Progenitor cell of endocrine pancreas (in vitro differentiated cells): Measurements from ENCODE around the gene TUBA1C. TPM values are rescaled to one million over a fixed set of nuclear protein-coding genes. Genes with fewer than 3 reads are reported as not detected.
"Not testable (repeated sequence)": the region's sequence is repeated elsewhere in the genome, so short reads cannot be mapped to it uniquely, and the experiment has no call there.

Experiments used
- DNase-seq: peaks from one replicate; pipeline ENCODE4 v3.0.0; 2021; ENCODE audit warnings: low spot score; ENCODE audit not compliant: unreplicated experiment
- H3K27ac Mint-ChIP-seq: 2 replicates; pipeline ENCODE4 v1.8.0; 2021; ENCODE audit warnings: mild to moderate bottlenecking, moderate library complexity, mixed read lengths
- H3K27me3 Mint-ChIP-seq: 2 replicates; pipeline ENCODE4 v1.8.0; 2021; ENCODE audit warnings: mixed read lengths
- H3K36me3 Mint-ChIP-seq: 2 replicates; pipeline ENCODE4 v1.8.0; 2022; ENCODE audit warnings: mixed read lengths; ENCODE audit not compliant: insufficient read depth
- H3K4me1 Mint-ChIP-seq: 2 replicates; pipeline ENCODE4 v1.8.0; 2021; ENCODE audit warnings: low read depth, mixed read lengths
- H3K4me3 Mint-ChIP-seq: 2 replicates; pipeline ENCODE4 v1.8.0; 2021; ENCODE audit warnings: low read depth, mild to moderate bottlenecking, moderate library complexity, mixed read lengths
- H3K9me3 Mint-ChIP-seq: 2 replicates; pipeline ENCODE4 v1.8.0; 2021; ENCODE audit warnings: low read depth, mixed read lengths
- total RNA-seq: library from RNA; stranded (reverse); gene quantifications from 2 replicates; pipeline ENCODE4 v1.2.1, GENCODE V29; 2021
- TF ChIP-seq, protein P1 (sequence below): fragments of 200-600 bp; sonication (generic); IDR thresholded peaks from one replicate; pipeline ENCODE4 v1.5.0; 2021; ENCODE audit warnings: antibody characterized with exemption, mild to moderate bottlenecking; ENCODE audit not compliant: unreplicated experiment

The TUBA1C gene
- total RNA-seq, 1 donor from 2014 or later, result 128 TPM

DNA sequence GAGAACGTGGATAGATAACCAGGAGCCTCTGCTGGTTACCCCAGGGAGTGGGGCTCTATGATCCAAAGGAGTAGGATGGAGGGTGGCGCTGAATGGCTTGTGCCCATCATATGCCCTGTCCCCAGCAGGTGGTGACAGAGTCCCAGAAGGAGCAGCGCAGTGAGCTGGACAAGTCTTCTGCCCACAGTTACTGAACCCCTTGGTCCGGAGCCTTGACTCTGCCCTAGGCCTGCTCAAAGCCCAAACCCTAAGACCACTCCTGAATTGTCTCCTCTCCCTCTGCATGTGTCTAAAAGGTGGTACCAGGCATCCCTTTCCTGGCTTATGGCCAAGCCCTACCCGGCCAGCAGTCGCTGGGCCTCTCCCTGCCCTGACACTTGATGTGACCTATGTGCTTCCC, 33.3 kb downstream of the TUBA1C start:
- no peak for DNase-seq
- Mint-ChIP-seq H3K4me3 (no peak overlapping the region), H3K36me3 (no peaks in the 10 kb centered on the region), H3K4me1 (peaks cover 4% of the 10 kb centered on the region), H3K27me3 (peaks cover 70% of the 10 kb centered on the region), H3K9me3 (no peaks in the 10 kb centered on the region), H3K27ac (no peak overlapping the region)
- TF ChIP-seq, protein P1, sequence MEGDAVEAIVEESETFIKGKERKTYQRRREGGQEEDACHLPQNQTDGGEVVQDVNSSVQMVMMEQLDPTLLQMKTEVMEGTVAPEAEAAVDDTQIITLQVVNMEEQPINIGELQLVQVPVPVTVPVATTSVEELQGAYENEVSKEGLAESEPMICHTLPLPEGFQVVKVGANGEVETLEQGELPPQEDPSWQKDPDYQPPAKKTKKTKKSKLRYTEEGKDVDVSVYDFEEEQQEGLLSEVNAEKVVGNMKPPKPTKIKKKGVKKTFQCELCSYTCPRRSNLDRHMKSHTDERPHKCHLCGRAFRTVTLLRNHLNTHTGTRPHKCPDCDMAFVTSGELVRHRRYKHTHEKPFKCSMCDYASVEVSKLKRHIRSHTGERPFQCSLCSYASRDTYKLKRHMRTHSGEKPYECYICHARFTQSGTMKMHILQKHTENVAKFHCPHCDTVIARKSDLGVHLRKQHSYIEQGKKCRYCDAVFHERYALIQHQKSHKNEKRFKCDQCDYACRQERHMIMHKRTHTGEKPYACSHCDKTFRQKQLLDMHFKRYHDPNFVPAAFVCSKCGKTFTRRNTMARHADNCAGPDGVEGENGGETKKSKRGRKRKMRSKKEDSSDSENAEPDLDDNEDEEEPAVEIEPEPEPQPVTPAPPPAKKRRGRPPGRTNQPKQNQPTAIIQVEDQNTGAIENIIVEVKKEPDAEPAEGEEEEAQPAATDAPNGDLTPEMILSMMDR, result peak; percentile 12

DNA sequence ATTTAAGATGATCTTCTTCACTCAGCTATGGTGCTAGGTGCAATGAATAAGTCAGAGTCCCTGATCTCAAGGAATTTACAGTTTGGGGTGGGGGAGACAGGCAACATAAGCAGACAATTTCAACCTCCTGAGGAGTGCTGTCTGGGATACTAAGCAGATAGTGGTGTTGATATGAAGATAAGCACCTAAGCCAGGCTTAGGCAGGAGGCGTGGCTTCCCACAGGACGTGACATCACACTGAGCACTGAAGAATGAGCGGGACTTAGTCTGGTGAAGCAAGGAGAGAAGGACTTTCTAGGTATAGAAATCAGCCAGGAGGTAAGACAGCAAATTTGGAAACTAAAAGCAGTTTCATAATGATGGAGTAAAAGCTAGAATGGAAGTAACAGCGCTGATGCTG, 36.9 kb downstream of the TUBA1C start:
- no peak for DNase-seq
- Mint-ChIP-seq H3K36me3 (no peaks in the 10 kb centered on the region), H3K4me3 (no peak overlapping the region), H3K9me3 (no peaks in the 10 kb centered on the region), H3K27ac (no peak overlapping the region), H3K4me1 (peaks cover 4% of the 10 kb centered on the region), H3K27me3 (peaks cover 57% of the 10 kb centered on the region)
- TF ChIP-seq, protein P1, result no peak

DNA sequence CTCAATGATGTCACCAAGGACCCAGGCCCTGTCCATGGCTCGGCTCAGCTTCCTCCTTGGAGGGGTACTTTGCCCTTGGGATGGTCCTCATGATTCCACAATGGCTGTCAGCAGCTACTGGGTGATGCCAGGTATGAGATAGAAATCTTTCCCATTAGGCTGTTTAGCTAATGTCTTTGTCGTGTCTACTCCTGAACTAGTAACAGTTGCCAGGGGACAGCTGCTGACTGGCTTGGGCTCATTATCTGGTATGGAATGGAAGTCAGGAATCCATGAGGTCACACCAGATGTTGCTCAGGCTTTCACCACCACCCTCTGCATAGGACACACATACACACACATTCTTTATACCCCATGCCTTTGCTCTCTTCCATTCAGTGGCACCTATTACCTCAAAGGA, 39.3 kb downstream of the TUBA1C start:
- Mint-ChIP-seq H3K4me1 (peaks cover 4% of the 10 kb centered on the region), H3K27me3 (peaks cover 34% of the 10 kb centered on the region), H3K27ac (no peak overlapping the region), H3K36me3 (no peaks in the 10 kb centered on the region), H3K4me3 (no peak overlapping the region), H3K9me3 (no peaks in the 10 kb centered on the region)
- TF ChIP-seq, protein P1, result no peak
- no peak for DNase-seq

DNA sequence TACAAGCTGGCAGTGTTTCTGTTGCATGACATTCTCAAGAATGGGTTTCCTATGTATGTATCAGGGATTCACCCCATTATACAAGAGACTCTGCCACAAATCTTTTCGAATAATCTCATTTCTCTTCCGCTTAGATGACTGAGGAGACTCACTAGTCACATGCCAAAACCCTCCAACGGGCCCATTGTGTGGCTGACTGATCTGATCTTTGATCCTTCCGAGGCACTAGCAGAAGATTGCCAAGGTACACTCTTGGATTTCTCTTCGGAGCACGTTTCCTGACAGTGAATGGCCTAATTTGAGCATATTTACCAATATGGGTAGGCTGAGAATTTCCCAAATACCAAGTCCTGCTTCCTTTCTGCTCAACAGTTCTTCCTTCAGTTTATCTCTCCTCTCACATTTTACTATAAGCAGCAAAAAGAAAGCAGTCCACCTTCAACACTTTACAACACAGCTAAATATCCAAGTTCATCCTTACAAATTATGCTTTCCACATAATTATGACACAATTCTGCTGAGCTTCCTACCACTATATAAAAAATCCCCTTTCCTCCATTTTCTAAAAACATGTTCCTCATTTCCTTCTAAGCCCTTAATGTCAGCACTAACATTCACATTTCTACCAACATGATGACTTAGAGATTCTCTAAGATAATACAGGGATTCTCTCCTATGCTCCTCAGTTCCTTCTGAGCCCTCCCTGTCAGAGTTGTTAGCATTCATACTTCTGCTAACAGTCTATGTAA, 41.1 kb downstream of the TUBA1C start:
- Mint-ChIP-seq H3K9me3 (no peaks in the 10 kb centered on the region), H3K27me3 (peaks cover 32% of the 10 kb centered on the region), H3K4me3 (no peak overlapping the region), H3K27ac (no peak overlapping the region), H3K4me1 (peaks cover 4% of the 10 kb centered on the region), H3K36me3 (no peaks in the 10 kb centered on the region)
- no peak for DNase-seq
- TF ChIP-seq, protein P1, result no peak

DNA sequence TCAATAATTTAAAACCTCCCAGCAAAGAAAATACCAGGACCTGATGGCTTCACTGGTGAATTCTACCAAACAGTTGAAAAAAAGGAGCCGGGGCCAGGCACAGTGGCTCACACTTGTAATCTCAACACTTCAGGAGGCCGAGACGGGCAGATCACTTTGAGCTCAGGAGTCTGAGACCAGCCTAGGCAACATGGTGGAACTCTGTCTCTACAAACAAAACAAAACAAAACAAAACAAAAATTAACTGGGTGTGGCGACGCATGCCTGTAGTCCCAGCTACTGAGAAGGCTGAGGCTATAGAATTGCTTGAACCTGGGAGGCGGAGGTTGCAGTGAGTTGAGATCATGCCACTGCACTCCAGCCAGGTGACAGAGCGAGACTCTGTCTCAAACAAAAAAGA, 44.5 kb downstream of the TUBA1C start:
- Mint-ChIP-seq H3K27ac (no peak overlapping the region), H3K4me3 (no peak overlapping the region), H3K27me3 (peaks cover 19% of the 10 kb centered on the region), H3K36me3 (no peaks in the 10 kb centered on the region), H3K9me3 (no peaks in the 10 kb centered on the region), H3K4me1 (peaks cover 4% of the 10 kb centered on the region)
- DNase-seq, result no peak
- TF ChIP-seq, protein P1, result no peak

DNA sequence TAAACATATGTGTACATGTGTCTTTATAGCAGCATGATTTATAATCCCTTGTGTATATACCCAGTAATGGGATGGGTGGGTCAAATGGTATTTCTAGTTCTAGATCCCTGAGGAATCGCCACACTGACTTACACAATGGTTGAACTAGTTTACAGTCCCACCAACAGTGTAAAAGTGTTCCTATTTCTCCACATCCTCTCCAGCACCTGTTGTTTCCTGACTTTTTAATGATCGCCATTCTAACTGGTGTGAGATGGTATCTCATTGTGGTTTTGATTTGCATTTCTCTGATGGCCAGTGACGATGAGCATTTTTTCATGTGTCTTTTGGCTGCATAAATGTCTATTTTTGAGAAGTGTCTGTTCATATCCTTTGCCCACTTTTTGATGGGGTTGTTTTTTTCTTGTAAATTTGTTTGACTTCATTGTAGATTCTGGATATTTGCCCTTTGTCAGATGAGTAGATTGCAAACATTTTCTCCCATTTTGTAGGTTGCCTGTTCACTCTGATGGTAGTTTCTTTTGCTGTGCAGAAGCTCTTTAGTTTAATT, 45.6 kb downstream of the TUBA1C start:
- H3K27ac Mint-ChIP-seq, H3K9me3 Mint-ChIP-seq, H3K4me3 Mint-ChIP-seq, H3K36me3 Mint-ChIP-seq, H3K4me1 Mint-ChIP-seq, DNase-seq: not testable (repeated sequence)
- H3K27me3 Mint-ChIP-seq, result peaks cover 15% of the 10 kb centered on the region
